HG03457 (cell line): ENCODE data around the gene ZNF618.

Source experiments
- ATAC-seq: cut with Tn5 transposase; IDR thresholded peaks from one replicate; pipeline ENCODE4 v1.9.1; 2021; ENCODE audit warnings: moderate number of reproducible peaks; ENCODE audit not compliant: unreplicated experiment

ZNF618 gene

DNA sequence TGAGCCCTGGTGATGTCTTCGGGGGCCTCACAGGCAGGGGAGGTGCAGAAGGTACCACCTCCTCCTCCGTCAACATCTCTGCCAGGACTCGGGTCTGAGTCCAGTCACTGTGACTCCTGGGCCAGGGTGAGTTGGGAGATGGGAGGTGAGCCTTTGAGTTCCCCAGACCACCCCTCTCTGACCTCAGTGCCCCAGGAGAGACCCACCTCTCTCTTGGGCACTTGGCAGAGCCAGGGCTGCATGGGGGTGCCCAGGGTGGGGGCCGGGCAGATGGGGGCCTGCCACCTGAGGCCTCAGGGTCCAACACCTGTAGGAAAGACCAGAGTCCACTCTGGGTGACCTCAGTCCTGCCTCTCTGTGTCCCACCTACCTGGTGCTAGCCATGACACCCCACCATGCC, 216.2 kb downstream of the ZNF618 start:
- ATAC-seq: no peak

DNA sequence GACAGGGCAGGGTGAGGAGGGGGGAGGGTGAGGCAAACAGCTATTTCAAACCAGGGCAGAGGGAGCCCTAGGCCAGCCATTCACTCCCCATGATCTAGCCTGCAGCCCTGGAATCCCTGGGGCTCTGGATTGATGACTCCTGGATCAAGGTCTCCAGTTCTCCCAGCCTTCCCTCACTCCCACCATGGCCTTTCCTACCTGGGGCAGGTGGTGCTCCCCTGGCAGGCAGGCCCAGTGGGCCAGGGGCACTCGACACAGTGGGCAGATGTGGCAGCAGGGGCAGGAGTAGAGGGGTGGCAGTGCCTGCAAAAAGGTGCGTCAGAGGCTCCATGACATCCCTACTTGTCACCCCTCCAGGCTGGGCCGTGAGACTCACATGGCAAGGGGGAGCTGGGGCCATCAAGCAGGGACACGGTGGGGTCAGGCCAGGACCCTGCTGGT, 216.9 kb downstream of the ZNF618 start:
- ATAC-seq: no peak

DNA sequence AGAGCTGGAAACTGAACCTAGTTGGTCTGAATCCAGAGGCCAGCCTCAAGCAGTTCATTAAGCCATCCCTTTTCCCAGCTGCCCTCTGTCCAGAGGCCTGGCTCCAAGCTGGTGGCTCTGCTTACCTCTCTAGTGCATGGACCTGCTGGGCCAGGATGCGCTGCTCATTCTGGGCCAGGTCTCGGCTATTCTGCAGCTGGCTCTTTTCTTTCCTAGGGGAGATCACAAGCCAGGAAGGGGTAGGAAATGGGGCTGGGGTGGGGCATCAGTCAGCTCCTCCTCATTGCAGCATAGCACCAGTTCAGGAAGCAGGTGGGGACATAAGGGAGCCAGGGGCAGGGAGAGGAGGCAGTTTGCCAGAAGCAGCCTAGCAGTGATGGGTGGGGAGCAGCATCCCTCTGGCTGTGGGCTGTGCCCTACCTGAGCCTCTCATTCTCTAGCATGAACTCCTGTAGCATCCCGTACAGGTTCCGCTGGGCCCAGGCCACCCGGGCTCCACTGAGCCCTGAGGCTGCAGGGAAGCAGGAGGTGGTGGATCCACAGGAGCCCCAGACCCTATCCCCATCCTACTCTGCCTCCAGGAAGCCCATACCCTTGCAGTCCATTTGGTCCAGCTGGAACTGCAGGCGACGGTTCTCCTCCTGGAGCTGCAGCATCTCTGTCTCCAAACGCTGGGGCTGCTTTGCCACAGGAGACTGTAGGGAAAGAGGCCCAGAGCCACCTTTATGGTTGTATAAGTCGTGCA, 217.8 kb downstream of the ZNF618 start:
- no peak for ATAC-seq

DNA sequence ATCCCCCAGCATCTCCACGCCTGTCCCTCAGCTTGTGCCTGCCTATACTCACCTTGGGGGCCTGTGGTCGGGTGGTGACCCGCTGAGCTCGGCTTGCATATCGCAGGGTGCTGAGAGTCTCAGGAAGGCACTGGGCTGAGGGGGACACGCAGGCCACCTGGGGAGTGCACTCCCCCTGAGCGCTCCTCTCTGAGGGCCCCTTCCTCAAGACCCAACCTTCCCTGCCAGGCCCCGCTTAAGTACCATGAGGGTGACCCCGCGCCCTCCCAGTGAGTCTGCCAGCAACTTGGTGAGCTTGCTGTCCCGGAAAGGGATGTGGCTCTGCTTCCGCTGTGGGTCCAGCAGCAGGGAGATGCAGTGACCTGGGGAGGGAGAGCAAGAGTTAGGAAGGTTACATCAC, 218.9 kb downstream of the ZNF618 start:
- no peak for ATAC-seq

DNA sequence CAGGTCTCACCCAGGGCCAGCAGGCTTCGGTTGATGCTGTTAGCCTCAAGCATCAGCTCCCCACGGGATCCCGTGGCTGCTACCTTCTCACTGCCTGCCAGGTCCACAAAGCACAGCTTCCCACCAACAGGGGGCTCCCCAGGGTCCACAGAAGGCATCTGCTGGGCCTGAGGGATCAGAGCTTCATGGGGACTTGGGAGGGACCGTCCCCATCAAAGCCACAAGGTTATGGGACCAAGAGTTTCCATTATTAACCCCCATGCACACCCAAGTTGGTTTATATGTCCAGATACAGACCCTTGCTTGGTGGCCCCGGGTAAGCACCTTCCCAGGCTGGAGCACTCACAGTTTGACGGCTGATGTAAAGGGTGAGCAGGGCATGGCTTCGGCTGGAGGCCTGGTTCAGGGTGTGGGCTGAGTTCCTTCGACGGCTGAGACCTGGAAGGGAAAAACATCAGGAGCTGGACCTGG, 220.0 kb downstream of the ZNF618 start:
- ATAC-seq: no peak

DNA sequence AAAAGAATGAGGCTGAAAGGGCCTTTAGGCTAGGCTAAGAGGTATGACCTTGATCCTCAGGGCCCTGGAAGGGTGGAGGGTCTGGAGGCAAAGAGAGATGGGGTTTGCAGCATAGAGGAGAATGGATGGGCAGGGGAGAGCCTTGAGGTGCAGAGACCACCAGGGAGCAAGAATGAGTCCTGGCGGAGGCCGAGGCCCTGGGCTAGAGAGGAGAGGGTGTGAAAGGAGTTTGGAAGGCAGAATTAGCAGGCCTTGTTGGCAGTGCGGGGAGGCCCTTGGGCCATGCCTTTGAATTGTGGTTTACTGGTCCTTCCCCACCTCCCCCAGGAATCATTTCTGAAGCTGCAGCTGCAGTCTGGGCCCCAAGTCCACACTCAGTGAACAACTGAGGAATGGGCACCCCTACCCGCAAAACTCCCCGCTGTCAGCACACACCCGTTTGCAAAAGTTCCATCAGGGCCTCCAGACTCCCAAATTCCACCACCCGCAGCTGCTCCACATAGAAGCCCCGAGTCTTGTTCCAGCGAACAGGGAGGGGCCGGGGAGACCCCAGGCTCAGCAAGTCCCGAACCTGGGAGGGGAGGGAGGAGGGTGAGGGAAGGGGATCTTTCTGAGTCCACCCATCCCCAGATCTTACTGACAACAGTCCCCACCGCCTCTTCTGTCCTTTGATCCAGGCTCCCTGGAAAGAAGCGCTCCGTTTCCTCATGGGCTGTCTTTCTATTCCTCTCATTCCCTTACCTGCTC, 220.9 kb downstream of the ZNF618 start:
- no peak for ATAC-seq

DNA sequence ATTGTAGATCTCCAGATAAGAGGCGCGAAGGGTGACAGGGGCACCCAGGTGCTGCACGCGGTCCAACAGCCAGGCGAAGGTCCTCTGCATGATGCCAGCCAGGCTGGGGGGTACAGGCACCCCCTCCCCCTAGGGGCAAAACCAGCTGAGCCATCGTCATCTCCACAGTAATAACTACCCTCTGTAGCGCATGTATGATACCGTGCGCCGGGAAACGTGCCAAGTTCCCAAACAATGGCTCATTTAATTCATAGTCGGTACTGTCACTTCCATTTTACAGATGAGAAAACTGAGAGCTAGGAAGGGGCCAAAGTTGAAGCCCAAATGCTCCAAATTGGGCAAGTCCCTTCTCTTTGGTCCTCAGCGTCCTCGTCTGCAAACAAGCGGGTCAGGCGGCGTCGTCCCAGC, 221.5 kb downstream of the ZNF618 start:
- ATAC-seq: no peak

DNA sequence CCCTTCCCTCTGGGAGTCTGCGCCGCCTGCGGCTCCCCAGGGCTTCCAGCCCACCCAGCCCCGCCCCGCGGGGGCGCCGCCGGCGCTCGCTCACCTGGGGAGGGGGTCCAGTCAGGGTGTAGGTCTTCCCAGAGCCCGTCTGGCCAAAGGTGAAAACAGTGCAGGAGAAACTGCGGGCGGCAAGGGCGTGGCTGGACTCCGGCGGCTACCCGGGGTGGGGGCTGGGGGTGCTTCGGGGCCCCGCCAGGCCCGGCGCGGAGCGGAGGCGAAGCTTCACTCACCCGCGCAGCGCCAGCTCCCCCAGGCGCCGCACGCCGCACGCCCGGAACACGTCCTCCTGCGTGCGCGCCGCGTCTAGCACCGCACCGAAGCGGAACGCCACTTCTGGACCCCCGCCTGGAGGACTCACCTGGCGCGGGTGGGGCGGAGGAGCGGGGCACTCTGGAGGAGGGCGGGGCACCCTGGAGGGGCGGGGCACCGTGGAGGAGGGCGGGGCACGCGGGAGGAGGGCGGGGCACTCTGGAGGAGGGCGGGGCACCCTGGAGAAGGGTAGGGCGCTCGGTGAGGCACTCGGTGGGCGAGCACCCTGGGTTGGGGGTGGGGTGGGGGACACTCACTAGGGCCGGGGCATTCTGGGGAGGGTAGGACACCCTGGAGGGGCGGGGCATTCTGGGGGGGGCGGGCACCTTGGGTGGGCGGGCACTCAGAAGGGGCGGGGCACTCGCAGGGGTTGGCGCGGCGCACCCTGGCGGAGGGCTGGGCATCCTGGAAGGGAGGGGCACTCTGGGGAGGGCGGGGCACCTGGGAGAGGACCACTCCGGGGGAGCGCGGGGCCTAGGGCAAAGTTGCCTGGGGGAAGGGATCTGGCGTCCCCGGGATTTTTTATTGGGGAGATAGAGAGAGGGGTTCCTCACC, 222.2 kb downstream of the ZNF618 start:
- ATAC-seq: no peak

DNA sequence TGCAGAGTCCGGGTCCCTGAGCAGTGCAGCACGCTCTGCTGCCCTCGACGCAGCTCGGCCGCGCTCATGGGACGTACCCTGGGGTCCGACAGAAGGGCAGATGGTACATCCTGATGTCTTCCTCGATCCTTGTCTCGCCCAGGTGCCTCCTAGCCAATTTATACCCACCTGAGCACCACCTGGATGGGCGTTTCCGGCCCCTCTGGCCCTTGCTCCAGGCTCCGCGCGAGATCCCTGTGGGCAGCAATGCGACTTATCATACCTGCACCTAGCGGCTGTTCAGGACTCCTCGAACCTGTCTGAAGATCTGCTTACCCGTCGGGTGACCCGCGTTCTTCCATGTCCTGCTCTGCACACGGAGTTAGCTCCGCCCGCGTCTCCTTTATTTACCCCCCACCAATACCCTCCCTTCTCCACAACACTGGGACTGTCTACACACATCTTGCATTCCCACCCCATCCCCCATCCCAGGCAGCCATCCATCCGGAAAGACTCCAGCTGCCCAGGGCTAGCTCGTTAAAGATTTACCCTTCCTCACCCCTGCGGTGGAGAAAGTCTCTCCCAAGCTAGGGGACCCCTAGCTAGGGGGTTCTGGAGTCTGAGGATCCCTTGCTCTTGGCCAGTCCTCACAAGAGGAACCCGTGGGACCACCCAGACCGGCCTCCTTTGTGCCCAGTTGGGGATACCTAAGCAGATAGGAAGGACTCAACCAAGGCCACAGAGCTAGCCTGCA, 223.0 kb downstream of the ZNF618 start, which contains the start of gene KIF12:
TSS of gene KIF12 (minus strand) at position 357 of the 733 bp plus-strand sequence. CDS start at position 341, 16 bp downstream.
- no peak for ATAC-seq

DNA sequence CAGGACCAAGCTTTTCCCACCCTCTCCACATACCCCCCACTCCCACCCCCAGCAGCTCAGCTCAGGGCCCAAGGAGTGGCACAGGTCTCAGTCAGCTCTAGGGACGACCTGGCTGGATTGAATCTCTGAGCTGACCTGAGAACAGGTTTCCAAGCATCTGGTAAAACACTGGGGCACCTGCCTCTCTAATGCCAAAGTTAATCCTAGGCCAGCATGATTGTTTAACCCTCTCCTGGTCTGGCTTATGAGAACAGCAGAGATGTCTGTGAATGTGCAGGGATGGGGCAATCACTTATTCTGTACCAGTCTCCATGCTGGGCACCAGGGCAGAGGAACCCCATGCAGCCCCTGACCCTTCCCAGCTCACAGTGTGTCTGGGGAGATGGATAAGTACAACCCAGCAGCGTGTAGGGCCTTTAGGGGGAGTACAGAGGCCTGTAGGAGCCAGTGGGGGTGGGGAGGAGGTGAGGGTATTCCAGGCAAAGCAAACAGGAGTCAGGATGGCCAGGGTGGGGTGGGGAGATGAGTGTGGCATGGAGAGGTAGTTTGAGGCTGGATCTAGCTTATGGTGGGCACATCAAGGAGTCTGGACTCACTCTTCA, 223.7 kb downstream of the ZNF618 start:
- no peak for ATAC-seq

DNA sequence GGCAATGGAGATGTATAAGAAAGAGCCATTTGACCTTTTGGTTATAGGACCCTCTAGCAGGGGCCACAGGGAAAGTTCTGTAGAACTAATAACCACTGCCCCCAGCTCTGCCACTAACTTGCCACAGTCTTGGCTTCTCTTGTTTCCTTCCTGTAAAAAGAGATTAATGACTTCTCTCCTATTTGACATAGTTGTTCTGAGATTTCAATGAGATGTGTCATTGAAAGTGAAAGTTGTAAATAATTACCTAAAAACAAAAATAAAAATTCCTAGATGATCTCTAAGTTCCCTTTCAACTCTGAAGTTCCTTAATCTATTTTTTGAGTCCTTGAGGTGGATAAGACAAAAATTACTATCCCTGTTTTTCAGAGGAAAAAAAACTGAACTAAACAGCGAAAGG, 224.4 kb downstream of the ZNF618 start:
- ATAC-seq: no peak

DNA sequence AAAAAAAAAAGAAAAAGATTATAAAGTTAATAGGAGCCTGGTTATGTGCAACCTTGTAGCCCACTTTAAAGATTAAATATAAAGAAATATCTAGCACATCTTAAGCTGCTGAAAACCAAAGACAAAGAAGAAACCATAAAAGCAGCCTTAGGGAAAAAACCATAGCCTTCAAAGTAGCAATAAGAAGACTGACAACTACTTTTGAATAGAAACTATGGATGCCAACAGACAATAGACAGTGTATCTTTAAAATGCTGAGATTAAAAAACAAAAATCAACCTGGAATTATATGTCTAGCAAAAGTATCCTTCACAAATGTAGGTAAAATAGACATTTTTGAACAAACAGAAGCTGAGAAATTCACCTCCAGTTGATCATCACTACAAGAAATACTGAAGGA, 226.4 kb downstream of the ZNF618 start:
- ATAC-seq: no peak

DNA sequence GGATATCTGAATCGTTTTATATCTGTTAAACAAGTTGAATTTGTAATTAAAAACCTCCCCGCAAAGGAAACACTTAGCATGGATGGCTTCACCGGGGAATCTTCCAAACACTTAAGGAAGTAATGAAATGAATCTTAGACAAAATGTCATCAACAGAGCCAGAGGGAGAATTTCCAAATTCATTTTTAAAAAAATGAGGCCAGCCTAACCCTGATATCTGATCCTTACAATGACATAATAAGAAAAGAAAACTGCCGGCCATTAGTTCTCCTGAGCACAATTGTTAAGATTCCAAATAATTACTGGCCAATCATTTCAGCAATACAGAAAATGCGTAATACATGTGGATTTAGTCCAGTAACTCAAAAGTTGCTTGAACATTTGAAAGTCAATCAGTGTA, 229.1 kb downstream of the ZNF618 start:
- ATAC-seq: no peak
